NK-92 (cell line): ENCODE measurements around the gene GJD4.

Source experiments
- DNase-seq: peaks from one replicate; lab custom pipeline; 2025; ENCODE audit not compliant: unreplicated experiment; lab: John Stamatoyannopoulos, UW

The GJD4 gene

DNA sequence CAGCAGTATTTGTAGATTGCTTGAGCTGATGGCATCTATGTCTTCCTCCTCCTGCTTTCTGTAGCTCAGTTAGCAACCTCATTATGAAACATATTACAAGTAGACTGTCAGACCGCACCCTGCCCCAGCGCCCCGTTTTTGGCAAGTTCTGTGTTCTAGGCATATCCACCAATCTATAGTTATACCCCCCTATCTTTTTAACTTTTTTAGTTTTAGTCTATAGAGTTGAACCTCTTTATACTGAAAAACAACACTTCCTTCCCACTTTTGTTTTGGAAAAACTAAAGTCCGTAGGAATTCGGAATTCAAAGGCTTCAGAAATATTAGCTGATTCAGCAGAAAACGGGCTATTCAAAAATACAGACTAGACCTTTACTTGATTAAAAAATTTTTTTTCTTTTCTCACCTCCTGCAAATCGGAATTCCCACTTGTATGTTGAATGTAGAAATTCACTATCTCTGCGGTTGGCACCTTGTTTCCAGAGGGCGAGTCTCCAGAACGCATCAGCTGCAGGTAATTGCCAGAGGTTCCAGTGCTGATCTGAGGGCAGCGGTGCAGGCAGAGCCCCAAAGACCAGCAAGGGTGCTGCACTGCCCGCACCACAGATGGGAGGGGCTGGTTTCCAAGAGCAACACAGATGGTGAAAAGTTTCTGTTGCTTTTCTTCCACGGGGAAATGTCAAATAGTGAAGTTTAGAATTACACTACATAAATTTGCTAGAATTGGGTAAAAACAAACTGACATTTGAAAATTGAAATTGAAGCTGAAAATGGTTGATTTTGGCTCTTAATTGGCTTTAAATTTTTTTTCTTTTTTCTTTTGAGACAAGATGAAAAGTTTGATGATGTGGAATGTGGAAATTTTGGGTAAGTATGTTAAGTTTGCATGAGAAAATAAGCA is 39.2 kb downstream of the GJD4 start:
- no peak for DNase-seq

GRCh38 chr10:35650894-35651293 is 45.8 kb downstream of the GJD4 start:
- no peak for DNase-seq

- no peak for DNase-seq
Measured at GRCh38 chr10:35652824-35653223, 47.7 kb downstream of the GJD4 start.

DNA sequence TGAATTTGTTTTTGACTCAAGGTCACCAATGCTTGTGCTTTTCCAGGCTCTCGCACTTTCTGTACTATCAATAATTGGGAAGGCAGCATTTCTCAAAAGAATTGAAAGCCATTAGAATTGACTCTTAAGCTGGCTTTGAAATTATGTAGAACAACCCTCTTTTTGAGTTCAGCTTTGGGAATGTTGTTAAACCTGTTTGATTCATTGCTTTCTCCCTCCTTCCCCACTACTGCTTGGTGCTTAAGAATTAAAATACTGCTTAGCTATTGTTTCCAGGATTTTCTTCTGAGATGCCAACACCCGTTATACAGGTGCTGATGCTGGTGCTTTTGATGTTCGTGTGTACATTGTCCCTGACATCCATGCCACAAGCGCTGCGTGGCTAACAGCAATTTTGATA is 52.5 kb downstream of the GJD4 start:
- no peak for DNase-seq
